Peyer's patch (tissue), 4 donors: ENCODE results near the gene HAGHL.

Source experiments
- CTCF ChIP-seq, 6 experiments: fragments of 450-650 bp in 4 of 6; fragments of 200-600 bp in 2 of 6; sonication (generic) in 1 of 6; IDR thresholded peaks; one replicate each; pipeline ENCODE4 v1.5.1; 2017 to 2019; ENCODE audit warnings: antibody characterized with exemption in 6 of 6, mild to moderate bottlenecking in 3 of 6, moderate library complexity in 1 of 6
- POLR2A ChIP-seq, 2 donors: fragments of 450-650 bp; IDR thresholded peaks; one replicate each; pipeline ENCODE4 v1.5.1; 2017; ENCODE audit warnings: antibody characterized with exemption in 2 of 2, mild to moderate bottlenecking in 2 of 2, moderate library complexity in 2 of 2

DNA sequence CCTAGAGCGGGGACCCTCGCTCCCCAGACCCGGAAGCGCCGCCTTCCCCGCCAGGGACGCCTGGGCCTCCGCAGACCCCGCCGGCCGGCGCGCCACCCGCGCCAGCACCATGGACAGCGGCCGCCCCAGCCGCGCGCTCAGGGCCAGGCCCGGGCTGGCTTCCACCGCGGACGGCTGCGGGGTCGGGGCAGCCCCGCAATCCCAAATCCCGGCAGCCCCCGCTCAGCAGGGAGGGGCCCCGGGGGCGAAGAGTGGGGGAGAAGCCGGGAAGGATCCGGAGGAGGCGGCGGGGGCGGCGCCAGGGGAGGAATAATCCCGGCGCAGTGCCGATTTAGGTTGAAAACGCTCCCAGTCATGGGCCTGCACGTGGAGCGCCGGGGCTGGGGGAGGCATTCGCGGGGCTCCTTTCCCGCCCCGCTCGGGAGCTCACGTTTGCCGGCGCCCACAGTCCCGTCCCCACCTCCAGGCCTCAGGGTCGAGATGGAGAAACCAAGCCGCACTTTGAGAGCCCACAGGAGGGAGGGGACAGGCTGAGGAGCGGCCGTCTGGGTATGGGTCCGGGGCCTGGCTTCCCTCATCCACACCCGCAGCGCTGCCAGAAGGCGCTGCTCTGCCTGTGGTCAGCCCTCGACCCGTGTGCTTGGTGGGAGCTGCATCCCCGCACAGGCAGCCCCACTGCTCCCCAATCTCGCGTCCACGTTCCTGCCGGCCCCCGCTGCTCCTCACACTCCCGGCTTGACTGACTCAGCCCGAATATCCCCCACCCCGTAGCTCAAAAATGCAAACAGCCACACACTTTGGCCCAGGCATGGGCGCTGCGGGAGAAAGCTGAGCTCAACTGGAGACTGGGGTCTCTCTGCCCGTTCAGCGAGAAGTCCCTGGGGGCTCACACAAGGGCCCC, 26.0 kb upstream of the HAGHL start:
- no peak for TF ChIP-seq CTCF (IDR thresholded peaks at IDR 0.05)
- no peak for TF ChIP-seq POLR2A (IDR thresholded peaks at IDR 0.05)
